Spleen (tissue), 11 donors: ENCODE measurements around the gene RNASET2. TPM values are rescaled to one million over a fixed set of nuclear protein-coding genes. Genes with fewer than 3 reads are reported as not detected.
"Not testable (repeated sequence)": the region's sequence is repeated elsewhere in the genome, so short reads cannot be mapped to it uniquely, and the experiment has no call there.

Experiments
- DNase-seq: peaks from one replicate; pipeline ENCODE4 v3.0.0-alpha.2; 2020
- H3K27ac ChIP-seq, 8 donors: fragments of 200-600 bp; sonication (generic) in 7 of 8; 1 replicate in 4 of 8; 2 replicates in 4 of 8; pipeline versions ENCODE4 v1.5.0 to v1.8.0; 2016 to 2021; ENCODE audit warnings: inconsistent platforms in 4 of 8, mild to moderate bottlenecking in 4 of 8, moderate library complexity in 1 of 8
- H3K27me3 ChIP-seq, 7 donors: fragments of 200-600 bp; sonication (generic) in 6 of 7; replicated peaks in 1 of 7; 1 replicate in 4 of 7; 2 replicates in 3 of 7; pipeline versions ENCODE4 v1.5.0 to v1.8.0; 2016 to 2021; ENCODE audit warnings: inconsistent platforms in 3 of 7, mild to moderate bottlenecking in 1 of 7
- H3K36me3 ChIP-seq, 6 donors: fragments of 200-600 bp; sonication (generic) in 5 of 6; 1 replicate in 4 of 6; 2 replicates in 2 of 6; pipeline versions ENCODE4 v1.5.0 to v1.8.0; 2016 to 2021; ENCODE audit warnings: inconsistent platforms in 2 of 6
- H3K4me1 ChIP-seq, 6 donors: fragments of 200-600 bp; sonication (generic) in 5 of 6; 1 replicate in 3 of 6; 2 replicates in 3 of 6; pipeline versions ENCODE4 v1.5.0 to v1.8.0; 2016 to 2021; ENCODE audit warnings: inconsistent platforms in 3 of 6
- H3K4me3 ChIP-seq, 8 donors: fragments of 200-600 bp; sonication (generic) in 7 of 8; 1 replicate in 4 of 8; 2 replicates in 4 of 8; pipeline versions ENCODE4 v1.5.0 to v1.8.0; 2016 to 2021; ENCODE audit warnings: inconsistent platforms in 4 of 8, mild to moderate bottlenecking in 4 of 8, moderate library complexity in 2 of 8
- H3K9me3 ChIP-seq, 8 donors: fragments of 200-600 bp; sonication (generic) in 7 of 8; 1 replicate in 4 of 8; 2 replicates in 4 of 8; pipeline versions ENCODE4 v1.5.0 to v1.8.0; 2016 to 2021; ENCODE audit warnings: inconsistent platforms in 4 of 8
- POLR2A ChIP-seq, 3 donors: fragments of 450-650 bp; IDR thresholded peaks; one replicate each; pipeline ENCODE4 v1.5.1; 2017; ENCODE audit warnings: antibody characterized with exemption in 3 of 3, mild to moderate bottlenecking in 1 of 3
- POLR2AphosphoS5 ChIP-seq, 3 donors: sonication (generic); formaldehyde crosslinking; IDR thresholded peaks; one replicate each; pipeline ENCODE4 v1.5.1; 2017; ENCODE audit warnings: antibody characterized with exemption in 3 of 3
- WGBS, 5 donors: extraction: QIAGEN DNeasy Blood & Tissue Kit in 3 of 5; methylation state at CpG; one replicate each; pipeline versions ENCODE4 v1.1.5 to v1.1.7; 2013 to 2018; 5-methylcytosine and 5-hydroxymethylcytosine counted together
- intact Hi-C: fragments of 100-400 bp; cut with DNase I; formaldehyde crosslinking; loops from one replicate; pipeline ENCODE4 v1.15.0; 2023; ENCODE audit warnings: low total_unique reads
- polyA plus RNA-seq, 3 donors: library from polyadenylated mRNA; stranded (reverse); fragments of 200-250 nt; gene quantifications; one replicate each; pipeline ENCODE4 v1.2.1, GENCODE V29; 2013
- total RNA-seq, 7 donors: library from RNA; depleted of rRNA in 3 of 7; stranded (reverse); fragments of >200 nt in 3 of 7; fragmentation: NEBNext Ultra II Directional in 4 of 7; extraction: Animal tissue kit (Norgen Biotek cat#: 25700) in 4 of 7; gene quantifications; one replicate each; pipeline versions ENCODE4 v1.1.0 to v1.2.1, GENCODE V29; 2016 to 2021
- TF ChIP-seq, protein P1 (sequence below), 11 experiments: fragments of 200-600 bp in 7 of 11; fragments of 450-650 bp in 4 of 11; sonication (generic) in 4 of 11; IDR thresholded peaks in 8 of 11; conservative IDR thresholded peaks in 3 of 11; 1 replicate in 7 of 11; 2 replicates in 4 of 11; pipeline versions ENCODE4 v1.4.0 to v1.8.0; 2016 to 2021; ENCODE audit warnings: antibody characterized with exemption in 11 of 11, inconsistent platforms in 4 of 11, mild to moderate bottlenecking in 1 of 11
- donor health status: healthy with polysubstance abuse.
- donor health status: DM: no; HTN: no; CAD: no; lungs with moderate emphysema.
- donor health status: DM: no; HTN: no; CAD: no.
- donor health status: Bipolar disorder and iron deficiency.
- donor health status: healthy.
- donor health status: DM: no; HTN: no; CAD: no.
- donor health status: DM: yes; HTN: yes; CAD: no.

The RNASET2 gene
- total and polyA plus RNA-seq, 10 donors: 242 to 676 (median 362) TPM

DNA sequence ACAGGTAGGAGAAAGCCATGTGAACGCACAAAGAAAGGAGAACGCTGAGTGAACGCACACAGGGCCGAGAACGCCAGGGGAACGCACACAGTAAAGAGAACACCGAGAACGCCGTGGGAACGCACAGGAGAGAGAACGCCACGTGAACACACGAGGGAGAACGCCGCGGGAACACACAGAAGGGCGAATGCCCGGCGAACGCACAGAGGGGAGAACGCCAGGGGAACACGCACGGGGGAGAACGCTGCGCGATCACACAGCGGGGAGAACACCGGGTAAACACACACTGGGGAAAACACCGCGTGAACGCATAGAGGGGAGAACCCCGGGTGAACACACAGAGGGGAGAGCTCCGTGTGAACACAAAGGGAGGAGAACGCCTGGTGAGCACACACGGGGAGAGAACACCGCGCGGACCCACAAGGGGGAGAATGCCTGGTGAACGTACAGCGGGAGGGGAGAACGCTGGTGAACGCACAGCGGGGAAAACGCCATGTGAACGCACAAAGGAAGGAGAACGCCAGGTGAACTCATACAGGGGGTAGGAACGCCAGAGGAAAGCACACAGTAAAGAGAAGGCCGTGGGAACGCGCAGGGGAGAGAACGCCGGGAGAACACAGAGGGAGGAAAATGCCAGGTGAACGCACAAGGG, 55.3 kb downstream of the RNASET2 start:
- intact Hi-C loops: no loop called here
- TF ChIP-seq POLR2AphosphoS5 (IDR thresholded peaks at IDR 0.05): no peak
- TF ChIP-seq, protein P1, sequence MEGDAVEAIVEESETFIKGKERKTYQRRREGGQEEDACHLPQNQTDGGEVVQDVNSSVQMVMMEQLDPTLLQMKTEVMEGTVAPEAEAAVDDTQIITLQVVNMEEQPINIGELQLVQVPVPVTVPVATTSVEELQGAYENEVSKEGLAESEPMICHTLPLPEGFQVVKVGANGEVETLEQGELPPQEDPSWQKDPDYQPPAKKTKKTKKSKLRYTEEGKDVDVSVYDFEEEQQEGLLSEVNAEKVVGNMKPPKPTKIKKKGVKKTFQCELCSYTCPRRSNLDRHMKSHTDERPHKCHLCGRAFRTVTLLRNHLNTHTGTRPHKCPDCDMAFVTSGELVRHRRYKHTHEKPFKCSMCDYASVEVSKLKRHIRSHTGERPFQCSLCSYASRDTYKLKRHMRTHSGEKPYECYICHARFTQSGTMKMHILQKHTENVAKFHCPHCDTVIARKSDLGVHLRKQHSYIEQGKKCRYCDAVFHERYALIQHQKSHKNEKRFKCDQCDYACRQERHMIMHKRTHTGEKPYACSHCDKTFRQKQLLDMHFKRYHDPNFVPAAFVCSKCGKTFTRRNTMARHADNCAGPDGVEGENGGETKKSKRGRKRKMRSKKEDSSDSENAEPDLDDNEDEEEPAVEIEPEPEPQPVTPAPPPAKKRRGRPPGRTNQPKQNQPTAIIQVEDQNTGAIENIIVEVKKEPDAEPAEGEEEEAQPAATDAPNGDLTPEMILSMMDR (IDR thresholded peaks at IDR 0.05 in 8 of 11, conservative IDR thresholded peaks at IDR 0.05 in 3 of 11): no peak
- TF ChIP-seq POLR2A (IDR thresholded peaks at IDR 0.05): no peak
- Histone ChIP-seq H3K27me3 (peaks cover 0 to 6% (median 0%) of the 10 kb centered on the region in 7 donors), H3K4me3 (no peak overlapping the region), H3K36me3 (no peaks in the 10 kb centered on the region), H3K27ac (no peak overlapping the region), H3K9me3 (peaks cover 0 to 4% (median 0%) of the 10 kb centered on the region in 8 donors), H3K4me1 (peaks cover 0 to 18% (median 6%) of the 10 kb centered on the region in 6 donors)
- WGBS, 5 donors: 94 to 97% (median 96%) methylated on average over 53 of the region's 53 CpGs
- no peak for DNase-seq

DNA sequence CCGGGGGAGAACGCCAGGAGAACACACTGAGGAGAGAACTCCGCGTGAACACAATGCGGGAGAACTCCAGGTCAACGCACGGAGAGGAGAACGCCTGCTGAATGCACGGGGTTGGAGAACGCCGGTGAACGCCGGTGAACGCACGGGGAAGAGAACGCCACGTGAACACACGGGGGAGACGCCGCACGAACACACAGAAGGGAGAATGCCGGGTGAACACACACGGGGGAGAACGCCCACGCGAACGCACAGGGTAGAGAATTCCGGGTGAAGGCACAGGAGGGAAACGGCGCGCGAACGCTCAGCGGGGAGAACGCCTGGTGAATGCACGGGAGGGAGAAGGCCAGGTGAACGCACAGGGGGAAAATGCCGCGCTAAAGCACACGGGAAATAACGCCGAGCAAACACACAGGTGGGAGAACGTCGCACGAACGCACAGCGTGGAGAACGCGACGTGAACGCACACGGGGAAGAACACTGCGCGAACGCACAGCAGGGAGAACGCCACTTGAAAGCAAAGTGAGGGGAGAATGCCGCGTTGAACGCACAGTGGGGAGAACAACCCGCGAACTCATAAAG, 56.1 kb downstream of the RNASET2 start:
- peaks cover 0 to 18% (median 6%) of the 10 kb centered on the region in 6 donors for H3K4me1 ChIP-seq
- intact Hi-C loops: no loop called here
- peaks cover 0 to 4% (median 0%) of the 10 kb centered on the region in 8 donors for H3K9me3 ChIP-seq
- no peak for DNase-seq
- no peaks in the 10 kb centered on the region for H3K36me3 ChIP-seq
- no peak overlapping the region for H3K27ac ChIP-seq
- no peak for TF ChIP-seq POLR2A (IDR thresholded peaks at IDR 0.05)
- TF ChIP-seq, protein P1 (IDR thresholded peaks at IDR 0.05 in 8 of 11, conservative IDR thresholded peaks at IDR 0.05 in 3 of 11): no peak
- TF ChIP-seq POLR2AphosphoS5 (IDR thresholded peaks at IDR 0.05): no peak
- H3K27me3 ChIP-seq: peaks cover 0 to 6% (median 0%) of the 10 kb centered on the region in 7 donors
- 94 to 96% (median 95%) methylated on average over 61 of the region's 61 CpGs for WGBS, 5 donors
- no peak overlapping the region for H3K4me3 ChIP-seq

- TF ChIP-seq, protein P1 (IDR thresholded peaks at IDR 0.05 in 8 of 11, conservative IDR thresholded peaks at IDR 0.05 in 3 of 11): no peak
- TF ChIP-seq POLR2A (IDR thresholded peaks at IDR 0.05) (no peak), POLR2AphosphoS5 (IDR thresholded peaks at IDR 0.05) (no peak)
- H3K36me3 ChIP-seq: no peaks in the 10 kb centered on the region
- H3K4me3 ChIP-seq: no peak overlapping the region
- intact Hi-C loops: no loop called here
- H3K27me3 ChIP-seq: peaks cover 0 to under 1% (median 0%) of the 10 kb centered on the region in 7 donors
- DNase-seq: no peak
- no peak overlapping the region for H3K27ac ChIP-seq
- H3K9me3 ChIP-seq: peaks cover 0 to 4% (median 0%) of the 10 kb centered on the region in 8 donors
- peaks cover 0 to 6% (median 2%) of the 10 kb centered on the region in 6 donors for H3K4me1 ChIP-seq
- 93 to 97% (median 94%) methylated on average over 36 of the region's 36 CpGs for WGBS, 5 donors
These were observed 57.4 kb downstream of the RNASET2 start for GRCh38 chr6:166898910-166899309.

- DNase-seq, H3K4me1 ChIP-seq, H3K36me3 ChIP-seq, H3K27me3 ChIP-seq, H3K4me3 ChIP-seq, intact Hi-C loops, H3K9me3 ChIP-seq, H3K27ac ChIP-seq: not testable (repeated sequence)
- WGBS, 5 donors: 83 to 94% (median 90%) methylated on average over 6 to 7 of the region's 7 CpGs
These were observed 61.7 kb downstream of the RNASET2 start for GRCh38 chr6:166894614-166895013.

DNA sequence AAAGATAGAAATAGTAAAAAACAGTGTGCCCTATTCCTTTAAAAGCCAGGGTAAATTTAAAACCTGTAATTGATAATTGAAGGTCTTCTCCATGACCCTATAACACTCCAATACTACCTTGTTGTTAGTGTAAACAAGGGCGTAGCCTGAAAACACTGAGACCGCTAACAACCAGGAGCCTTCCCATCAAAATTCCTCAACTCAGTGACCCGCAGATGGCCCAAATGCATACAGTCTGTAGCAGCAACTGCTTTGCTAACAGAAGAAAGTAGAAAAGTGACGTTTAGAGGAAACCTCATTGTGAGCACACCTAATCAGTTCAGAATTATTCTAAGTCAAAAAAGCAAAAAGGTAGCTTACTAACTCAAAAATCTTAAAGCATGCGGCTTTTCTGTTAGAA, 63.9 kb downstream of the RNASET2 start:
- H3K4me1 ChIP-seq, H3K36me3 ChIP-seq, H3K27ac ChIP-seq, H3K4me3 ChIP-seq, DNase-seq, H3K27me3 ChIP-seq, intact Hi-C loops: not testable (repeated sequence)
- WGBS, 5 donors: 71 to 85% (median 75%) methylated on average over 5 of the region's 5 CpGs
- peaks cover 0 to 15% (median 0%) of the 10 kb centered on the region in 8 donors for H3K9me3 ChIP-seq

- DNase-seq, H3K4me3 ChIP-seq, H3K27me3 ChIP-seq, H3K27ac ChIP-seq, H3K4me1 ChIP-seq, intact Hi-C loops: not testable (repeated sequence)
- H3K36me3 ChIP-seq: peaks cover 0 to 11% (median 0%) of the 10 kb centered on the region in 6 donors
- peaks cover 0 to 36% (median 25%) of the 10 kb centered on the region in 8 donors for H3K9me3 ChIP-seq
- 82 to 95% (median 87%) methylated on average over 1 to 4 of the region's 4 CpGs for WGBS, 5 donors
These were observed 69.6 kb downstream of the RNASET2 start for GRCh38 chr6:166886773-166887172.

GRCh38 chr6:166884958-166885357, 71.4 kb downstream of the RNASET2 start:
- 75 to 94% (median 85%) methylated on average over 9 to 11 of the region's 11 CpGs for WGBS, 5 donors
- intact Hi-C loops, DNase-seq, H3K27me3 ChIP-seq, H3K27ac ChIP-seq, H3K4me1 ChIP-seq, H3K4me3 ChIP-seq: not testable (repeated sequence)
- Histone ChIP-seq H3K9me3 (peaks cover 0 to 38% (median 23%) of the 10 kb centered on the region in 8 donors), H3K36me3 (peaks cover 0 to 11% (median 0%) of the 10 kb centered on the region in 6 donors)
